GM23248 (cell line): ENCODE data around the gene COLEC11.

Experiments used
- EZH2 ChIP-seq: fragments of 200-600 bp; sonication (generic); IDR thresholded peaks from 2 replicates; pipeline ENCODE4 v1.6.1; 2018; ENCODE audit warnings: antibody characterized with exemption, mild to moderate bottlenecking; ENCODE audit not compliant: insufficient read depth, poor library complexity, severe bottlenecking
- EZH2phosphoT487 ChIP-seq: fragments of 200-600 bp; sonication (generic); IDR thresholded peaks from 2 replicates; pipeline ENCODE4 v1.6.1; 2018; ENCODE audit warnings: antibody characterized with exemption, moderate library complexity, mild to moderate bottlenecking, low read depth; ENCODE audit not compliant: insufficient read depth

- TF ChIP-seq EZH2phosphoT487 (no peak), EZH2 (no peak)
These were observed 22.4 kb downstream of the COLEC11 start for GRCh38 chr2:3617198-3617890.
